T-cell (primary cell): ENCODE data around the gene FBN3. TPM values are rescaled to one million over a fixed set of nuclear protein-coding genes. Genes with fewer than 3 reads are reported as not detected.

Experiments
- ATAC-seq, 4 experiments: fragments of 200-7000 bp in 3 of 4; fragments of 150-1000 bp in 1 of 4; cut with Tn5 transposase; replicated peaks in 1 of 4; 1 replicate in 3 of 4; 2 replicates in 1 of 4; pipeline ENCODE4 v1.10.0; 2021; ENCODE audit warnings: moderate library complexity in 3 of 4, mild to moderate bottlenecking in 2 of 4, moderate number of reproducible peaks in 1 of 4
- CTCF ChIA-PET, 2 donors: fragments of 300-600 bp; sonication (Branson Sonifier 250); formaldehyde crosslinking; loops; one replicate each; lab custom pipeline; 2022; ENCODE audit warnings: antibody characterized with exemption in 2 of 2; lab: Charles Lee
- POLR2A ChIA-PET, 2 donors: fragments of 300-600 bp; sonication (Branson Sonifier 250); formaldehyde crosslinking; loops; one replicate each; lab custom pipeline; 2022; ENCODE audit warnings: antibody characterized with exemption in 2 of 2; lab: Charles Lee
- DNase-seq, 35 experiments: peaks; one replicate each; pipeline versions ENCODE4 v3.0.0 to v3.0.0-alpha.2; 2013 to 2023
- H3K27ac ChIP-seq: one replicate; pipeline ENCODE4 v1.5.1; 2013; ENCODE audit warnings: low read length
- H3K27me3 ChIP-seq, 2 experiments: replicated peaks in 1 of 2; 1 replicate in 1 of 2; 2 replicates in 1 of 2; pipeline versions ENCODE4 v1.6.1 to v1.7.0; 2013; ENCODE audit warnings: low read length in 1 of 2, mixed read lengths in 1 of 2; ENCODE audit not compliant: control insufficient read depth in 2 of 2, insufficient read depth in 2 of 2; ENCODE audit errors: extremely low read depth in 1 of 2
- H3K36me3 ChIP-seq, 2 donors: 1 replicate in 1 of 2; 2 replicates in 1 of 2; pipeline versions ENCODE4 v1.6.1 to v1.7.0; 2013; ENCODE audit warnings: low read length in 1 of 2; ENCODE audit not compliant: control insufficient read depth in 2 of 2, insufficient read depth in 1 of 2; ENCODE audit errors: extremely low read depth in 1 of 2
- H3K4me1 ChIP-seq, 2 experiments: 1 replicate in 1 of 2; 2 replicates in 1 of 2; pipeline versions ENCODE4 v1.6.1 to v1.7.0; 2013; ENCODE audit warnings: low read length in 2 of 2, mixed read lengths in 1 of 2; ENCODE audit not compliant: insufficient read depth in 2 of 2, control insufficient read depth in 1 of 2; ENCODE audit errors: extremely low read depth in 1 of 2
- H3K4me3 ChIP-seq, 2 donors: 1 replicate in 1 of 2; 2 replicates in 1 of 2; pipeline versions ENCODE4 v1.5.1 to v1.7.0; 2013; ENCODE audit warnings: mild to moderate bottlenecking in 2 of 2, low read length in 1 of 2, moderate library complexity in 1 of 2; ENCODE audit not compliant: control insufficient read depth in 1 of 2; ENCODE audit errors: extremely low read depth in 1 of 2
- H3K9me3 ChIP-seq: 2 replicates; pipeline ENCODE4 v1.7.0; 2013
- H3K27ac Mint-ChIP-seq, 2 donors: one replicate each; pipeline ENCODE4 v1.8.0; 2020 to 2021; ENCODE audit warnings: mild to moderate bottlenecking in 2 of 2, mixed read lengths in 2 of 2
- H3K27me3 Mint-ChIP-seq, 2 donors: one replicate each; pipeline ENCODE4 v1.8.0; 2021 to 2022; ENCODE audit warnings: mixed read lengths in 2 of 2
- H3K36me3 Mint-ChIP-seq: one replicate; pipeline ENCODE4 v1.8.0; 2021; ENCODE audit warnings: mixed read lengths
- H3K4me1 Mint-ChIP-seq, 3 donors: one replicate each; pipeline ENCODE4 v1.8.0; 2020 to 2022; ENCODE audit warnings: mixed read lengths in 3 of 3, mild to moderate bottlenecking in 1 of 3
- H3K4me3 Mint-ChIP-seq, 3 donors: one replicate each; pipeline ENCODE4 v1.8.0; 2020 to 2022; ENCODE audit warnings: mild to moderate bottlenecking in 3 of 3, mixed read lengths in 3 of 3, moderate library complexity in 3 of 3
- H3K9me3 Mint-ChIP-seq, 3 donors: one replicate each; pipeline ENCODE4 v1.8.0; 2020 to 2022; ENCODE audit warnings: mixed read lengths in 3 of 3
- WGBS: methylation state at CpG from one replicate; pipeline ENCODE4 v1.1.5; 2013; ENCODE audit warnings: missing lambda C conversion rate; ENCODE audit not compliant: insufficient coverage; 5-methylcytosine and 5-hydroxymethylcytosine counted together
- total RNA-seq, 35 experiments: library from RNA in 6 of 35; stranded (reverse) in 6 of 35; fragments of 120-200 nt in 1 of 35; gene quantifications; one replicate each; pipeline versions ENCODE4 v1.2.1 to v1.2.4 and lab custom pipeline; 2013 to 2026

Gene FBN3
- total RNA-seq, 5 donors from 2014 or later (not counting 1 experiment from before 2014, with no cell fraction given) = 0.03 TPM; not detected in 3

GRCh38 chr19:8085598-8086408, 63.6 kb downstream of the FBN3 start:
- no peak overlapping the region for H3K27ac Mint-ChIP-seq

GRCh38 chr19:8084152-8084551, 65.2 kb downstream of the FBN3 start:
- POLR2A ChIA-PET = no interaction called here
- Histone ChIP-seq H3K4me1 (no peaks in the 10 kb centered on the region), H3K4me3 (no peak overlapping the region), H3K36me3 (no peaks in the 10 kb centered on the region), H3K27me3 (peaks cover 0 to 41% of the 10 kb centered on the region in 2 experiments), H3K9me3 (no peaks in the 10 kb centered on the region), H3K27ac (no peak overlapping the region)
- WGBS = 94% methylated on average over 4 of the region's 13 CpGs
- no peak overlapping the region for H3K27ac Mint-ChIP-seq
- no peak for ATAC-seq
- no peak overlapping the region for H3K4me3 Mint-ChIP-seq
- H3K36me3 Mint-ChIP-seq = no peaks in the 10 kb centered on the region
- no peak for DNase-seq
- no peaks in the 10 kb centered on the region for H3K4me1 Mint-ChIP-seq
- CTCF ChIA-PET = no interaction called here
- no peaks in the 10 kb centered on the region for H3K9me3 Mint-ChIP-seq
- peaks cover 0 to 9% of the 10 kb centered on the region in 2 donors for H3K27me3 Mint-ChIP-seq

More at GRCh38 chr19:8085598-8086408, 63.6 kb downstream of the FBN3 start:
- no peaks in the 10 kb centered on the region for H3K36me3 Mint-ChIP-seq
- ATAC-seq = no peak
- Histone ChIP-seq H3K36me3 (no peaks in the 10 kb centered on the region), H3K27ac (no peak overlapping the region), H3K27me3 (peaks cover 0 to 43% of the 10 kb centered on the region in 2 experiments), H3K4me1 (no peaks in the 10 kb centered on the region), H3K4me3 (no peak overlapping the region), H3K9me3 (no peaks in the 10 kb centered on the region)
- 86% methylated on average over 9 of the region's 20 CpGs for WGBS
- ChIA-PET CTCF (no interaction called here), POLR2A (no interaction called here)
- H3K9me3 Mint-ChIP-seq = no peaks in the 10 kb centered on the region
- no peak overlapping the region for H3K4me3 Mint-ChIP-seq
- H3K27me3 Mint-ChIP-seq = peaks cover 0 to 9% of the 10 kb centered on the region in 2 donors
- no peak for DNase-seq
- no peaks in the 10 kb centered on the region for H3K4me1 Mint-ChIP-seq

GRCh38 chr19:8083141-8083540, 66.3 kb downstream of the FBN3 start:
- H3K27ac Mint-ChIP-seq = no peak overlapping the region
- Histone ChIP-seq H3K4me1 (no peaks in the 10 kb centered on the region), H3K9me3 (no peaks in the 10 kb centered on the region), H3K27ac (no peak overlapping the region), H3K27me3 (peaks cover 0 to 41% of the 10 kb centered on the region in 2 experiments), H3K4me3 (no peak overlapping the region), H3K36me3 (no peaks in the 10 kb centered on the region)
- ATAC-seq = no peak
- no peak for DNase-seq
- peaks cover 0 to 9% of the 10 kb centered on the region in 2 donors for H3K27me3 Mint-ChIP-seq
- H3K4me1 Mint-ChIP-seq = no peaks in the 10 kb centered on the region
- POLR2A ChIA-PET = no interaction called here
- CTCF ChIA-PET = no interaction called here
- H3K36me3 Mint-ChIP-seq = no peaks in the 10 kb centered on the region
- 98% methylated on average over 12 of the region's 12 CpGs for WGBS
- H3K4me3 Mint-ChIP-seq = no peak overlapping the region
- H3K9me3 Mint-ChIP-seq = no peaks in the 10 kb centered on the region

GRCh38 chr19:8081569-8082550, 67.5 kb downstream of the FBN3 start:
- ChIA-PET POLR2A (no interaction called here), CTCF (no interaction called here)
- Mint-ChIP-seq H3K27me3 (peaks cover 0 to 8% of the 10 kb centered on the region in 2 donors), H3K27ac (no peak overlapping the region), H3K36me3 (no peaks in the 10 kb centered on the region), H3K4me3 (no peak overlapping the region), H3K4me1 (no peaks in the 10 kb centered on the region), H3K9me3 (no peaks in the 10 kb centered on the region)
- 88% methylated on average over 6 of the region's 11 CpGs for WGBS
- H3K4me1 ChIP-seq = no peaks in the 10 kb centered on the region
- H3K36me3 ChIP-seq = no peaks in the 10 kb centered on the region
- no peak for DNase-seq
- H3K9me3 ChIP-seq = no peaks in the 10 kb centered on the region
- no peak overlapping the region for H3K27ac ChIP-seq
- ATAC-seq = no peak
- H3K4me3 ChIP-seq = no peak overlapping the region
- peaks cover 0 to 37% of the 10 kb centered on the region in 2 experiments for H3K27me3 ChIP-seq

GRCh38 chr19:8080832-8081231, 68.6 kb downstream of the FBN3 start:
- no peaks in the 10 kb centered on the region for H3K9me3 Mint-ChIP-seq
- no peak overlapping the region for H3K27ac Mint-ChIP-seq
- CTCF ChIA-PET = no interaction called here
- ATAC-seq = no peak
- no peaks in the 10 kb centered on the region for H3K9me3 ChIP-seq
- H3K4me1 ChIP-seq = no peaks in the 10 kb centered on the region
- H3K4me3 ChIP-seq = no peak overlapping the region
- POLR2A ChIA-PET = no interaction called here
- no peaks in the 10 kb centered on the region for H3K36me3 Mint-ChIP-seq
- no peaks in the 10 kb centered on the region for H3K36me3 ChIP-seq
- H3K27me3 ChIP-seq = peaks cover 0 to 28% of the 10 kb centered on the region in 2 experiments
- no peaks in the 10 kb centered on the region for H3K4me1 Mint-ChIP-seq
- 93% methylated on average over 12 of the region's 12 CpGs for WGBS
- peaks cover 0 to 7% of the 10 kb centered on the region in 2 donors for H3K27me3 Mint-ChIP-seq
- DNase-seq = no peak
- H3K27ac ChIP-seq = no peak overlapping the region
- H3K4me3 Mint-ChIP-seq = no peak overlapping the region

- Mint-ChIP-seq H3K4me3 (no peak overlapping the region), H3K36me3 (no peaks in the 10 kb centered on the region), H3K9me3 (no peaks in the 10 kb centered on the region), H3K27me3 (peaks cover 0 to 2% of the 10 kb centered on the region in 2 donors), H3K27ac (no peak overlapping the region), H3K4me1 (no peaks in the 10 kb centered on the region)
- H3K36me3 ChIP-seq = no peaks in the 10 kb centered on the region
- no peaks in the 10 kb centered on the region for H3K4me1 ChIP-seq
- H3K4me3 ChIP-seq = no peak overlapping the region
- ATAC-seq = no peak
- H3K9me3 ChIP-seq = no peaks in the 10 kb centered on the region
- WGBS = 78% methylated on average over 4 of the region's 6 CpGs
- ChIA-PET CTCF (no interaction called here), POLR2A (no interaction called here)
- H3K27me3 ChIP-seq = peaks cover 0 to 20% of the 10 kb centered on the region in 2 experiments
- H3K27ac ChIP-seq = no peak overlapping the region
- no peak for DNase-seq
These were observed 69.4 kb downstream of the FBN3 start for GRCh38 chr19:8079988-8080387.
